ENCODE results near the gene ACSBG1. TPM values are rescaled to one million over a fixed set of nuclear protein-coding genes. Genes with fewer than 3 reads are reported as not detected.
"Not testable (repeated sequence)": the region's sequence is repeated elsewhere in the genome, so short reads cannot be mapped to it uniquely, and the experiment has no call there.

Gene ACSBG1
- polyA plus RNA-seq, 1 donor from 2014 or later, result 0.32 TPM

- Histone ChIP-seq H3K4me3 (ENCODE audit: low read length) (no peak overlapping the region), H3K4me2 (ENCODE audit: low read length) (no peak overlapping the region), H3K27ac (ENCODE audit: low read length) (no peak overlapping the region), H3K9ac (ENCODE audit: low read length) (no peak overlapping the region), H3K9me3 (ENCODE audit: low read length) (no peaks in the 10 kb centered on the region), H4K20me1 (ENCODE audit: insufficient read depth) (no peaks in the 10 kb centered on the region), H2AFZ (ENCODE audit: low read depth, low read length) (no peak overlapping the region), H3F3A (ENCODE audit: insufficient read depth, low read length, poor library complexity, severe bottlenecking) (no peaks in the 10 kb centered on the region), H3K27me3 (ENCODE audit: insufficient read depth, low read depth, low read length) (no peaks in the 10 kb centered on the region), H3K36me3 (ENCODE audit: insufficient read depth, low read length) (peaks cover 11% of the 10 kb centered on the region), H3K9me2 (ENCODE audit: insufficient read depth, low read length) (no peaks in the 10 kb centered on the region), H3K79me2 (replicated peaks; ENCODE audit: insufficient read depth, low read length) (peaks cover 15% of the 10 kb centered on the region)
- no peak for TF ChIP-seq REST (IDR thresholded peaks at IDR 0.05; ENCODE audit: borderline replicate concordance)
- TF ChIP-seq CTCF (IDR thresholded peaks at IDR 0.05; ENCODE audit: poor library complexity, severe bottlenecking), result no peak
- TF ChIP-seq EP300 (conservative IDR thresholded peaks at IDR 0.05; ENCODE audit: poor library complexity, severe bottlenecking), result no peak
- no peak for TF ChIP-seq MXI1 (conservative IDR thresholded peaks at IDR 0.05; ENCODE audit: poor library complexity, severe bottlenecking)
- no peak for TF ChIP-seq RAD21 (conservative IDR thresholded peaks at IDR 0.05)
- TF ChIP-seq SMC3 (conservative IDR thresholded peaks at IDR 0.05; ENCODE audit: poor library complexity), result no peak
- no peak for TF ChIP-seq TAF1 (IDR thresholded peaks at IDR 0.05; ENCODE audit: low read depth)
- no peak for TF ChIP-seq POLR2AphosphoS5 (IDR thresholded peaks at IDR 0.05)
- no peak for TF ChIP-seq EZH2 (IDR thresholded peaks at IDR 0.05; ENCODE audit: borderline replicate concordance, insufficient read depth, low read length, poor library complexity, severe bottlenecking)
Measured at GRCh38 chr15:78155355-78155939, 78.9 kb downstream of the ACSBG1 start.

- H3K9me2 ChIP-seq (ENCODE audit: insufficient read depth, low read length), result no peaks in the 10 kb centered on the region
- H3K4me2 ChIP-seq (ENCODE audit: low read length), result no peak overlapping the region
- H3K27ac ChIP-seq (ENCODE audit: low read length), result no peak overlapping the region
- H3K9me3 ChIP-seq (ENCODE audit: low read length), result no peaks in the 10 kb centered on the region
- H3K79me2 ChIP-seq (replicated peaks; ENCODE audit: insufficient read depth, low read length), result peaks cover 15% of the 10 kb centered on the region
- H3K4me3 ChIP-seq (ENCODE audit: low read length), result no peak overlapping the region
- H3K36me3 ChIP-seq (ENCODE audit: insufficient read depth, low read length), result peaks cover 11% of the 10 kb centered on the region
- H2AFZ ChIP-seq (ENCODE audit: low read depth, low read length), result no peak overlapping the region
- no peak for TF ChIP-seq EZH2 (IDR thresholded peaks at IDR 0.05; ENCODE audit: borderline replicate concordance, insufficient read depth, low read length, poor library complexity, severe bottlenecking)
- no peak for TF ChIP-seq RAD21 (conservative IDR thresholded peaks at IDR 0.05)
- no peak for TF ChIP-seq CTCF (IDR thresholded peaks at IDR 0.05; ENCODE audit: poor library complexity, severe bottlenecking)
- TF ChIP-seq EP300 (conservative IDR thresholded peaks at IDR 0.05; ENCODE audit: poor library complexity, severe bottlenecking), result no peak
- TF ChIP-seq TAF1 (IDR thresholded peaks at IDR 0.05; ENCODE audit: low read depth), result no peak
- no peak for TF ChIP-seq SMC3 (conservative IDR thresholded peaks at IDR 0.05; ENCODE audit: poor library complexity)
- no peak for TF ChIP-seq REST (IDR thresholded peaks at IDR 0.05; ENCODE audit: borderline replicate concordance)
- no peak for TF ChIP-seq MXI1 (conservative IDR thresholded peaks at IDR 0.05; ENCODE audit: poor library complexity, severe bottlenecking)
- TF ChIP-seq POLR2AphosphoS5 (IDR thresholded peaks at IDR 0.05), result no peak
- H3F3A ChIP-seq (ENCODE audit: insufficient read depth, low read length, poor library complexity, severe bottlenecking), result no peaks in the 10 kb centered on the region
- H4K20me1 ChIP-seq (ENCODE audit: insufficient read depth), result no peaks in the 10 kb centered on the region
- H3K27me3 ChIP-seq (ENCODE audit: insufficient read depth, low read depth, low read length), result no peaks in the 10 kb centered on the region
- H3K9ac ChIP-seq (ENCODE audit: low read length), result no peak overlapping the region
Measured at GRCh38 chr15:78154955-78155354, 79.4 kb downstream of the ACSBG1 start.

- H4K20me1 ChIP-seq (ENCODE audit: insufficient read depth); H3K9me2 ChIP-seq (ENCODE audit: insufficient read depth, low read length); H3K27me3 ChIP-seq (ENCODE audit: insufficient read depth, low read depth, low read length); H3F3A ChIP-seq (ENCODE audit: insufficient read depth, low read length, poor library complexity, severe bottlenecking); H3K9me3 ChIP-seq (ENCODE audit: low read length); H3K27ac ChIP-seq (ENCODE audit: low read length); H3K9ac ChIP-seq (ENCODE audit: low read length); H2AFZ ChIP-seq (ENCODE audit: low read depth, low read length); H3K36me3 ChIP-seq (ENCODE audit: insufficient read depth, low read length): not testable (repeated sequence)
- H3K79me2 ChIP-seq (replicated peaks; ENCODE audit: insufficient read depth, low read length), result peaks cover 21% of the 10 kb centered on the region
- peak overlapping the region; percentile 97 for H3K4me2 ChIP-seq (ENCODE audit: low read length)
- peak overlapping the region; percentile 95 for H3K4me3 ChIP-seq (ENCODE audit: low read length)
Measured at GRCh38 chr15:78151075-78151474, 83.3 kb downstream of the ACSBG1 start.
